T-helper 9 cell (primary cell): Measurements from ENCODE around the gene NGLY1.

Experiments used
- DNase-seq: peaks from one replicate; pipeline ENCODE4 v3.0.0-alpha.2; 2020

NGLY1 gene

DNA sequence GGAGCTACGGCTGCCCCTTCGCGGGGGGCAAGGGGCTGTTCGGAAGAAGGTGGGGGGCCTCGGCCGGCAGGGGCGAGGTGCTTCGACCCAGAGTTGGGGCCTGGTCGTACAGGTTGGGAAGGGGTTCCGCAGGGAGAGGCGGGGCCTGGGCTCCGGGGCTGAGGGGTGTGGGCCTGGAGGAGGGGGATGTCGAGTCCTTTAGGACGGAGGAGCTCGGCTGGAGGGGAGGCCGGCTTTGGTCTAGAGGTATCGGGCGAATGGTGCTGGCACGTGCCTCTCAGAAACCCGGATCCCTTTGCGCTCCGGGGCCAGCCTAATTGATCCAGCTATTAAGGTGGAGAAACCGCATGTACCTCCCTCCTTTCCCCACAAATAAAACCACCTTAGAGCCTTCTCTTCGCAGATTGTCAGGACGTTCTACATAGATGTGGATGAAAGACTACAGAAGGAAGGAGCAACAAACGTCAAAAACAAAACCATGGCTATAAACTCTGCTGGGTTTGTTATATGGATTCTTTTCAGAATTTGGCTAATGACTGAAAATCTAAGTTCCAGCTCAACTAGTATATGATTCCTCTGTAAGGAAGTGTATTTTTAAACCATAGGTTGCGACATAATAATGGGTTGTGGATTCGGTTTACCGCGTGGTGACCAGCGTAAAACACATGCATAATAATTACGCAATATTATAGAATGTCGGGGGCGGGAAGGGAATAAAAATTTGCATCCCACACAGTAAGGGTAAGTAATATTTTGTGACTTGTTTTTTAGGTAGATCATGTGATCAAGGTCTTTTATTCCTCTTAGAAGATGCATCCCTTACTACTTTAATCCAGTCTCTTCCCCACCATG, 644 bp upstream of the NGLY1 start:
- no peak for DNase-seq

DNA sequence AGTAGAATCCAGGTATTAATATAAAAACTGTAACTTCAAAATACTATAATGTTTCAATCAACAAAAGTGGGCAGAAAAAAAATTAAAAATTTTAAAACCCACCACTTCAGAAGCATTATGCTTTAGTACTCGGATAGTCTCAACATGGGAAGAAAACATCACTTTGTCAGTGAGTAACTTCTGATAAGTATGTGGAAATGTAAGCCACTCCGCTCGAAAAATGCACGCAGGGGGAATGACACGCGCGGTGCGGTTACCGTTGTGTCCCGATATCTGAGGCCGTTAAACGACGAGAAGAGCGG, 656 bp downstream of the NGLY1 start:
- DNase-seq, result no peak

GRCh38 chr3:25781758-25782594, 1.3 kb downstream of the NGLY1 start:
- no peak for DNase-seq

DNA sequence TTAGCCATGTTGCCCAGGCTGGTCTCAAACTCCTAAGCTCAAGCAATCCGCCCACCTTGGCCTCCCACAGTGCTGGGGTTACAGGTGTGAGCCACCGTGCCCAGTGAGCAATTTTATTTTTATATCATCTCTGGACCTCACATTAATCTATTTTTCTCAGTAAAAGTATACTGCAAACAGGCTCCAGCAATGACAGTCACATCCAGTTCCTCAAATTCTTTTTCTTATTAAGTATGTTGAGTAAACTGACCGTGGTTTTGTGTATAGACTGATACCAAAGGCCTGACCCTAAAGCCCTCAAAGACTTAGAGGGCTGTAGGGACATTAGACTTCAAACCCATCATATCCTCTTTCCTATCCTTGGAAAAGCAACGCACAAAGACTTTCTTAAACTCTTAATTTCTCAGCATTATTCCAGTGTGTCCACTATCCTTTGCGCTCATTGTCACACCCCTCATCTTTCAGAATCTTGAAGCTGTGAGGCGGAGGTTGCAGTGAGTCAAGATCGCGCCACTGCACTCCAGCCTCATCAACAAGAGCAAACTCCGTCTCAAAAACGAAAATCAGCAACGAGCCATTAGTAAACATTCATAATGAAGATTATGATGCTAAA, 2.0 kb downstream of the NGLY1 start:
- DNase-seq, result no peak

DNA sequence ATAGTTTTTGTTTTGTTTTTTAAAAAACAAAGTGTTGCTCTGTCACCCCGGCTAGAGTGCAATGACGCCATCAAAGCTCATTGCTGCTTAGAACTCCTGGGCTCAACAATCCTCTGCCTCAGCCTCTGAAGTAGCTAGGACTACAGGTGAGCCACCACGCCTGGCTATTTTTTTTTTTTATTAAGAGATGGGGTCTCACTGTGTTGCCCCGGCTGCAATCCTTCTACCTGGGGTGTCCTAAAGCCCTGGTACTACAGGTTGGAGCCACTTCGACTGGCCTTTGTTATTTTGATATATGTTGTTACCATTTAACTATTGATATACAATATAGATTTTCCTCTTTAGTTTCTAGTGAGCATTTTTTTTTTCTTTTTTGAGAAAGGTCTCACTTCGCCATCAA, 2.6 kb downstream of the NGLY1 start:
- no peak for DNase-seq

GRCh38 chr3:25775936-25776335, 7.3 kb downstream of the NGLY1 start:
- no peak for DNase-seq

- no peak for DNase-seq
These were observed 14.4 kb downstream of the NGLY1 start for GRCh38 chr3:25768851-25769250.

DNA sequence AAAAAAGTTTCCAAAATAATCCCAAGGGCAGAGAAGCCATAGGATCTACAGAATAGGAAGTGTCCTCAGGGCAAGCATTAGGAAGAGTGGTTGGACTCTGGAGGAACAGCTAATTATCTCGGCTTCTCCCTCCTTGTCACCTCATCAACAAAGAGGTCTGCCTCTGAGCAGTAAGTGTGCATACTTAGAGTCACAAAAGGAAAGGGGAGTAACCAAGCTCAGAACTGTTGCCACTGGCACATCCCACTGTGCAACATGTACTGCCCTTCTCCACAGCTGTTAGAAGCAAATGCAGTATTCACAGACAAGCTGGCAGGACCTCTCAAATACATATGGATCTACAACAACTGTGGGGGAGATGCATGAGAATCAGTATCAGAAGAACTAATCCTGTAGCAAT, 31.5 kb downstream of the NGLY1 start:
- DNase-seq, result no peak

DNA sequence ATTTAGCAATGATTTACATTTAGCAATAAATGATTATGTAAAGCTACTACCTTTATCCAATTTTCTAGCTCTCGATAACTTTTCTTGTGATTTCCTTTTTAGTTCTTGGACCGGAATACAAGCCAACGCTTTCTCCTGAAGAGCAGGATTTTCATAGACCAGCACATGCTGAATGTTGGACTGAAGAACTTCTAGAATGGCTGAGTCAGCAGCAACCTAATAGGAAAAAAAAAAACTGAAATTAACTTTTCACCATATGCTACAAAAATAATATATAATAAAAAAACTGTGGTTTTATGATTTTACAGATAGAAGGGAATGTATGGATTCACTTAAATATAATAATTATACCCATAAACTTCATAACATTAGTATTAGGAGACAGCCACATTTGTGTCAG, 32.2 kb downstream of the NGLY1 start:
- DNase-seq, result no peak

- no peak for DNase-seq
These were observed 34.1 kb downstream of the NGLY1 start for GRCh38 chr3:25749031-25749581.

DNA sequence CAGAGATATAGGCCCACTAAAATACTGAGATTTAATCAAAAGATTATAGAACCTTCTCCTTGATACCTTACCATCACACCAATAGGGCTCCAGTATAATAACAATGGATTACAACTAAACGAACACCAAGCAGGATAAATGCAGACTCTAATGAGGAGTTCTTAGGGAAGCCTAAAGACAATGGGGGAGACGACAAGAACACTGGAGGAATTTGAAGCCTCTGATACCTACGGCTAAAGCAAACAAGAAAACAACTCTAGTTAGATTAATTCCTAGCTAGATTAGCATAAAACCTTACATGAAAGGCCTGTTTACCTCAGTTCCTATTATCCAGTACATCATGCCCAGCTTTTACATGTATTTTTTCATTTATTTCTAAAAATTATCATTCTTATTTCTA, 35.1 kb downstream of the NGLY1 start:
- no peak for DNase-seq

DNA sequence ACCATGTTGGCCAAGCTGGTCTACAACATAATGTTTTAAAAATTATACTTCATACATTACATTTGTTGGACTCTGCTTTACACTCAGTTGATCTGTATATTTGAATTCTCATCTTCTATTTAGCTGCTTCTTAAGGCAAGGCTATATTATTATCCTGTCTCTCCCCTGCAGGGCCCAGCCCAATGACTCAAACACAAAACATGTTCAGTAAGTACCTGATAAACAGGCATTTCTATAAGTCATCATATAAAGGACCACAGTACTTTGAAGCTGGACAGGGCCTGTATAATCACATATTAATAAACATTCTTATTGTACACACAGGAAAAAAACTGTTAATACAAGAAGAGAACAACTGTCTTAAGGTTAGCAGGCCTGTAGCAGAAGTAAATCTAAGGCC, 36.2 kb downstream of the NGLY1 start:
- DNase-seq, result no peak

- DNase-seq, result no peak
These were observed 38.8 kb downstream of the NGLY1 start for GRCh38 chr3:25744470-25744869.

DNA sequence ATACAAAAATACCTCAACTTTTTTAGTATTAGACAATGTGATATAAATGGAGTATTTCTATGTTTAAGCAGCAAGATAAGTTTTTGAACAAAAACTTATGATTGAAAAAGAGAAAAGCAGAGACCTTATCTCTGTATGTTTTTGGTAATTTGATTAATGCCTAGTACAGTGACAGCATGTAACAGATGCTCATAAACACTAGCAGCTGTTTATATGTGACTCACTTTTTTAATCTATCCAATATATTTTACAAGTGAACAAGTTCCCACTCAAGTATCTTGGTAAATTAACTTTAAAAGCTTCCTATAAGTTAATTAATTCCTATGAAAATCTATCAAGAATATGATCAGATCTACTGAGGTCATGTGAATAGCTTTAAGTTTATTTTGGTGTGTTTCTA, 55.1 kb downstream of the NGLY1 start:
- no peak for DNase-seq

GRCh38 chr3:25727316-25727715, 55.9 kb downstream of the NGLY1 start:
- no peak for DNase-seq

- DNase-seq, result no peak
These were observed 57.4 kb downstream of the NGLY1 start for GRCh38 chr3:25725810-25726209.

DNA sequence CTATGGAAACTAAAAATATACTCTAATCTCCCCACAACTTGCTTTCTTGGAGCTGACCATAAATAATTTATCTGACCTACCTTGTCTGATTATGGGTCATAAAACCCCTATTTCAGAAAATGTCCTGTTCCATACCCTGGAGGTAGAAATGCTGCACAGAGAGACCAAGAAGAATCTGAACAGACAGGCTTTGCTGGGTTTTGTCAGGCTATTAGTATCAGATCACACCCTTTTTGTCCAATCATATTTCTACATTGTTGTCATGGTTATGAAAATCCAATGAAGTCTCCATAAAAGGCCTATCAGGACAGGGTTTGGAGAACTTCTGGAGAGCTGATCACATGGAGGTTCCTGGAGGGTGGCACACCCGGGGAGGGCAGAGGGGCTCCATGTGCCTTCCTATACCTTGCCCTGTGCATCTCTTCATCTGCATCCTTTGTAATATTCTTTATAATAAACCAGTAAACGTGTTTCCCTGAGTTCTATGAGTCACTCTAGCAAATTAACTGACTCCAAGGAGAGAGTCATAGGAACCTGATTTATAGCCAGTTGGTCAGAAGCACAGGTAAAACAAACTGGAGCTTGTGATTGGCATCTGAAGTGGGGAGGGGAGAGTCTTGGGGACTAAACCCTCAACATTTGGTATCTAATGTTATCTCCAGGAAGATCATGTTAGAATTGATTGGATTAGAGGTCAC, 58.1 kb downstream of the NGLY1 start:
- no peak for DNase-seq

DNA sequence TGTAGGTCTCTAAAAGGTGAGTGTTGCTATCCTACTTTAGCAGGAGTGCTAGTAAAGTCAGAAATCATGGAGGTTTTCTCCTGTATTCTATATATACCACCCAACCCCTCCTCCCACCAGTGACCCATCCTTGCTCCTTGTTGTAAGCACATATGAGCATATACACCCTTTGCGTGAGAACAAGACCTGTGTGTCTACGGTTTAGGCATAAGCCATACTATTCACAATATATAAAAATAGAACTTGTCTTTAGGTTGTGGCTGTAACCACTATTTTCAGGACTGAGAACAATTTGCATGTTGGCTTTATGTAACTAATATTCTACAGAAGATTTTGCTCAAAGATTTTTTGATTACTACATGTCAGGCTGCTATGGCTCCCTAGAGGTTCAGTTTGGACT, 59.4 kb downstream of the NGLY1 start:
- no peak for DNase-seq

DNA sequence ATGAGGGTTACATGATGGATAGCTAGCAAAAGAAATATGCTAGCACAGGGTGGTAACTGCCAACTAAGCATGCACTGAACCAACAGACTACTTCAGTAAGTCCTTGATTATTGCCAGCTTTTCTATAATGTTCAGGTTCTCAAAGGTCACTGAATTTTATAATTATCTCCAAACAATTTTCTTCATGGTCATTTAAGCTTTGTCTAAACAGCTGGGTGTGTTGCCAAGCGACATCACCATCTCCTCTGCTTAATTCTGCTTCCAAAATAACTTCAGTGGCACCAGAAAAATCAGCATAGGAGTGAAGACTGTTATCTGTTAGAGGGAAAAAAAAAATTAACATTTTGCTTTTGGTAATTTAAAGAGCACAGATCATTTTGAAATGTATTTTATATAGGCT, 63.9 kb downstream of the NGLY1 start:
- no peak for DNase-seq

DNA sequence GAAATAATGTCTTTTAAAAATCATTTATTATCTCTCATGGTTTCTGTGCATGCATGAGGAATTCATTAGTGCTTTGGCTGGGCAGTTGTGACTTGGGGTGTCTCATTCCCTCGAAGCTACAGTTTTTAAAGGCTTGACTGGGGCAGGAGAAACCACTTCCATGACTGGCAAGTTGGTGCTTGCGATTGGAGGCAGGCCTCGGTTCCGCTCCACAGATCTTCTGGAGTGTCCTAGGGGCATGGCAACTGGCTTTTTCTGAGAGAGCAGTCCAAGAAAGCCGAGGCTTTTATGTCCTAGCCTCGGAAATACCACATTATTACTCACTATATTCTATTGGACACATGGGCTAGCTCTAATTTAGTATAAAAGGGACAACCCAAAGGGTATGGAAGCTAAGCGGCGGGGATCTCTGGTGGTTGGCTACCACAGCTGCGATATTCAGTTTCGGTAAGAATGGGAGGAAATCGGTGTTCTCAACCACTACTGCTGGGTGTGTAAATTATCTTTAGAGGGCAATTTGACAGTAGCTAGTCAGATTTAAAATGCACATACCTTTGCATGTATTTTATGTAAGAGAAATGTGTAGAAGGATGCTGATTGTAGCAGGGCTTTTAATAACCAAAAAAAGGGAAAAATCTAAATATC, 69.8 kb downstream of the NGLY1 start:
- no peak for DNase-seq

DNA sequence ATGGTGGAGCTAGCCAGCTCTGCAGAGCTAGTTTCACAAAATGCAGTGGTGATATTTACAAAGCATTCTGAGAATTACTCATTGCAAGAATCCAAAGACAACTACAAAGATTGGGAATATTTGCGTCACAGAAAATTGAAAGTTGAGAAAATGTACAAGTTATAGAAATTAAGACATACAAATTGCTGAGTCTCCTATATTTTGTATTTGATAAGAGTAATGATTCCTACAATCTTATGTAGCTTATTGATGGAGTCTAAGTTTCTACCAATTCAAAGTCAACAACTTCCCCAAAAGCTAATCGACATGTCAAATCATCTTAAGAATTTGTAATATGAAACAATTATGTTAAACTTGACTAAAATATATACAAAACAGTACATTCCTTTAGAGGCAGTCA, 72.2 kb downstream of the NGLY1 start:
- no peak for DNase-seq

DNA sequence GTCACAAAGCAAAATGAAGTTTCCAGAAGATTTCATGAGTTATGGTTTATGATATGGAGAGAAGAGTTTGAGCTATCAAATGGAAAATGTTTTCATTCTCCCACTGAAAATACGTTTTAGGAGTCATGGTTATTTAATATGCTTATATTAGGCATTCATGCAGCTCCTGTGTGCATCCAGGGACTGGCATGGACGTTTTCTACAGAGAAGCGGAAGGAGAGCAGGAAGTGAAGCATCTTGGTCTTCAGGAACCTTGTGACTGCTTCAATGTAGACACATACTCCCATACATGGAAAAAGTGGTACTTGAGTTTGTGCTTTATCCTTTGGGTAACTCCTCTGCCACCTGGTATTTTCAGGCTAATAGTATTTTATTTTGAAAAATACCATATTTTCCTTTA, 75.2 kb downstream of the NGLY1 start:
- DNase-seq, result no peak
